GM19463 (cell line): ENCODE measurements around the gene LRCH1.

Experiments
- ATAC-seq: cut with Tn5 transposase; IDR thresholded peaks from one replicate; pipeline ENCODE4 v1.9.1; 2021; ENCODE audit warnings: mild to moderate bottlenecking, moderate library complexity; ENCODE audit not compliant: unreplicated experiment

LRCH1 gene

DNA sequence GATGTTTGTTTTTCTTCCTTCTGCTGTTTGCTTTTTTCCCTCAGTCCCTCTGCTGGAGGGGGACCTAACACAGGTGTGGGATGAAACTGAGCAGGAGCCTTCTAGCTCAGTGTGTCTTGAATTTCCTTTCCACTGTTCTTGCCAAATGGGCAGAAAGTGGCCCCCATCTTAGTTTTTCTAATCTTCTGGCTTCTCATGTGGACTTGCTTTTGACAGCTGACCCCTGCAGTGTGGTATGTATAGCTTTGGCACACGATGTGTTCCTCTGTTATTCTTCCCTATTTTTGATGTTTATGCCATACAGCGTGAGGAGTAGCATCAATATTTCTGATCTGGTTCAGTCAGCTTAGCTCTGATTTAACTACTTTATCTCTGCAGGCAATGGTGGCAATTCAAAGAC is 8.3 kb downstream of the LRCH1 start:
- ATAC-seq, result no peak

GRCh38 chr13:46561691-46562090 is 8.7 kb downstream of the LRCH1 start:
- no peak for ATAC-seq

GRCh38 chr13:46562152-46562551 is 9.2 kb downstream of the LRCH1 start:
- ATAC-seq, result no peak

- no peak for ATAC-seq
These were observed 9.6 kb downstream of the LRCH1 start for GRCh38 chr13:46562581-46562980.

DNA sequence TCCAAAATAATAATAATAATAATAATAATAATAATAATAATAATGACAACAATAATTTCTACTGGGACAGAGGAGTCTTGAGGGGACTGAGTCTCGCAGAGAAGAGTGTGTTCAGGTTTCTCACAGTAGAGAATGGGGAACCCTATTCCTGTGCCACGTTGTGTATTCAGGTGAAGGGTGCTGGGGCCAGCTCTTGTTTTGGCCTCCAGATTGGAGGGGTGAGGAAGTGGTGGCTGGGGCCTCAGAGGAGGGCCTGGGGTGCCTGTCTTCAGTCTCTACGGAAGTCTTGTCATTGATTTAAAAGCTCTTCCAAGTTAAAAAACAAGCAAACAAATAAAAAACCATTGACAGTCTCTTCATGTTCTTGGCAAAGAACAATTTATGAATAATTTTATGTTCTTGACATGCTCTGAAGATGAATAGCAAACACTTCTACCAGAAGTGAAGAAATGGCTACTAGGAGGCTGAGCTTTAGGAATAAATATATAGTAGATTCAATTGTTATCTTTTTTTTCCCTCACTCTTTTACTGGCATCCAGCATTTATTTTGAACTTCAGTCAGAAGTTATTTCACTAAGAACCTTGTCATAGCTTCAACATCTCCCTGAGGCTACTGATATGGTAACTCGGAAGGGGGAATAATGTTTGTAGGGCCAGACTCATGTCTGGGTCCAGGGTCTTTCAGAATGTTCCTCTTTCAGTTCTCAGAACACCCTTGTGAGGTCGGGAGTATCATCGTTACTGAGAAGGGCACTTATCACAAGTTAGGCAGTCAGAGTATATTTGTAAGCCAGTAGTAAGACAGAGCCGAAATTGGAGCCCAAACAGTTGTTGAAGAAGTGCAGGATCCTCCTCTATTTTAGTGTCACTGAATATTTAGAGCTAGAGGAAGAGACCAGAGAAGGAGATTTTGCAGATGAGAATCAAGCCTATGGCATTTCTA is 13.1 kb downstream of the LRCH1 start:
- peak; percentile 84 for ATAC-seq

DNA sequence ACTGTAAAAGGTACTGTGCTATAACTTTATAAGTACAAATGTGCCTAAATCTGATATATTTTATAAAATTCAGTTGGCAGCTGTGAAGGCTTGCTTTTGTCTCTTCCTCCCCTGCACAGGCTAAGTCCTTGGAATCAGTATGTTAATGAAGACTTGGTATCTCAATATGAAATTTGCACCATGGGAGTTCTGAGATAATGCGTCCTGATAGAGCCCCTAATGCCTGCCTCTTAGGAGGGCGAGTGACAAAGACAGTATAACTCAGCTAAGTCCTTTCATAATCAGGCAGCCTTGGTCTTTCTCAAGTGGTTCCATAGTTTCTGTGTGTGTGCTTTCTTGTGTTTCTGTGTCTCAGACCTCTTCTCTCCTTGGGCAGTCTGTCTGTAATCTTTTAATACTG is 14.7 kb downstream of the LRCH1 start:
- no peak for ATAC-seq

DNA sequence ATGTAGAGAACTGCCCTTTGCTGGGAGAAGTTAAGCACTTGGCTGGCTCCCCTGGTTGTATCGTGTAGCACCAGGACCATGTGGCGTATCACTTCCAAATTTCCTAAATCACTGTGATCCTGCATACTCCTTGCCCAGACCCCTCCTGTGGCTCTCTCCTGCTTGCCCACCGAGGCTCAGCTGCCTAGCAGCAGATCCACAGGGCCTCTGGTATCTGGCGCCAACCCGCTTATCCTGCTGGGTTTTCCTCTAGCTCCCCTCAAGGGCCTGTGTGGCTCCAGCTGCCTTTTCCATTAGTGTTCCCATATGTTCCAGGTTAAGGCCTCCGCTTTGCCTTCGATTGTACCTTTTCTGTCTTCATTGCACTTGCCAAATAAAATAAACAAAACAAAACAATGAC is 16.5 kb downstream of the LRCH1 start:
- no peak for ATAC-seq

- no peak for ATAC-seq
These were observed 17.3 kb downstream of the LRCH1 start for GRCh38 chr13:46570273-46570672.

- peak; percentile 65 for ATAC-seq
These were observed 18.4 kb downstream of the LRCH1 start for GRCh38 chr13:46571189-46571908.

- no peak for ATAC-seq
These were observed 19.1 kb downstream of the LRCH1 start for GRCh38 chr13:46571909-46572595.

- ATAC-seq, result peak; percentile 42
These were observed 19.9 kb downstream of the LRCH1 start for GRCh38 chr13:46572752-46573431.

DNA sequence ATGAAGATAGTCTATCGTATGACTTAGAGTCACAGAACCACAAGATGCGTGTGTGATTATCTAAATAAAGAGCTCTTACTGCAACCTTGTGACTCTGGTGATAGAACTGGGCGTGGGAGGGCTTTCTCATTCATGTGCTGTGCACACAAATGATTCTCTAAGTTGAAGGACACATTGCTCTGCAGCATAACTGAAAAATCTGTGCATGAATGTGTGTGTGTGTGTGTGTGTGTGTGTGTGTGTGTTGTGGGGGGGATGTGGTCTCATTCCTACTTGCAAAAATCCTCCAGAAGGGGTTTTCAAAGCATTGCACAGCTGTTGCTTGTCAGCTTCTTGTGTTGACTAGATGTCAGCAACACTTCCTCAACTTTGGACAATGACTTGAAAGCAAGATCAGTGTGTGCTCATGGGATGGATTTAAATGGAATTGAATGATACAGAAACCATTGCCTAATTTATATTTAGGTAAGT is 22.4 kb downstream of the LRCH1 start:
- ATAC-seq, result no peak

GRCh38 chr13:46575818-46576221 is 22.9 kb downstream of the LRCH1 start:
- no peak for ATAC-seq

- ATAC-seq, result no peak
These were observed 23.8 kb downstream of the LRCH1 start for GRCh38 chr13:46576762-46577161.

- peak; percentile 17 for ATAC-seq
These were observed 25.0 kb downstream of the LRCH1 start for GRCh38 chr13:46577696-46578589.

GRCh38 chr13:46578590-46578975 is 25.6 kb downstream of the LRCH1 start:
- peak; percentile 54 for ATAC-seq

GRCh38 chr13:46580362-46580839 is 27.4 kb downstream of the LRCH1 start:
- ATAC-seq, result peak; percentile 31

DNA sequence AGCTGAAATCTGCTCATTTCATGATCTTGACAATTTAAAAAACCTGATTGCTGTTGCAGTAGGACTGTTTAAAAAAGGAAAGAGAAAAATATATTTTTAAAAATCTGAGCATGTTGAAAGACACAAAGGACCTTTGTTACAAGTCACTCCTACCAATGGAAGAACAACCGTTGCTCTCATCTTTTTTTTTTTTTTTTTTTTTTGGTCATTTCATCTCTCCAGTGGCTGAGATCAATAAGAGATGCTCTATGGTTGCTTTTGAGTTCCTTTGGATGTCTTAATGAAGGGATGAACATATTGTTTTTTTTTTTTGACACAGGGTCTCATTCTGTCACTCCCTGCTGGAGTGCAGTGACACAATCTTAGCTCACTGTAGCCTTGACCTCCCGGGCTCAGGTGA is 29.2 kb downstream of the LRCH1 start:
- no peak for ATAC-seq

DNA sequence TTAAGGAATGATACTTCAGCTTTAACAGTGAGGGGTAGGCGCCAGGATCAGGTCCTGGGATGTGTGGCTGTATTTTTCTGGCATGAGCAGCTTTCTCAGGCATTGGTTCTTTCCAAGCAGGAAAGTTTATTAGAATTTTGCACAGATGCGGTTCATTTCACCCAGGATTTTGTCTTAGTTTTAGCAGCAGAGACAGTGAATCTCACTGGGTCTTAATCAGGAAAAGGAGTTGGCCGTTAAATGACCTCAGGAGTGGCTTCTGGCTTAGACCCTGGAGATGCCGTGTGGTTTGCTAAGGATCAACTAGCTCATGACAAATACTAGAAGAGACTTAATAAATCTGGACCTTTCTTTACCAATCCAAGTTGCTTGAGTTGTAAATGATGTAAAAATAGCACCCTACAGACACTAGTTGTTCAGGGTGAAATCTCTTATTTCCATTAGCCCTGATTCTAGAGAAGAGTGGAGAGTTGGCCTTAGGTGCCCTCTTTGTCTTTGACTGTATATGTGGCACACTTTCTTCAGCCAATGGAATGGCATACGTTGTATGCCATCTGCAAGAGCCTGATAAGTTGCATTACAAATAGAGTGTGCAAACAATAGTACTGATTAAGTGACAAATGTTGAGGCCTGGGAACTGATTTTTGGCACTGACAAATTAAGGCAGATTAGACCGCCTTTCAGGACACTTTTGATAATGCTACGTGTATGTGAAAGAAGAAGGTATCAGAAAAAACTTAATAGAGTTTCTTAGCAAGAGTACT is 34.0 kb downstream of the LRCH1 start:
- no peak for ATAC-seq
